ENCODE data around the gene CR1L. TPM values are rescaled to one million over a fixed set of nuclear protein-coding genes. Genes with fewer than 3 reads are reported as not detected.

The CR1L gene
- total and polyA plus RNA-seq, 2 of the 8 experiments (the other 6 are each of a cell fraction or from before 2014, with no cell fraction given), result 0.39 TPM; not detected in 1

- TF ChIP-seq CTCF (IDR thresholded peaks at IDR 0.05; ENCODE audit: control extremely low read depth in 1 of 3, insufficient read depth in 1 of 3, low read depth in 1 of 3, low read length in 3 of 3), result peak; percentile 23 to 48 (median 35); a peak in 3 of 4 replicates
- no peak for TF ChIP-seq HDAC2 (IDR thresholded peaks at IDR 0.05; ENCODE audit: borderline replicate concordance in 1 of 2, low read depth in 2 of 2, low read length in 2 of 2)
- no peak for TF ChIP-seq BRCA1 (IDR thresholded peaks at IDR 0.05; ENCODE audit: low read depth, low read length)
- TF ChIP-seq TAF7 (optimal IDR thresholded peaks at IDR 0.05; ENCODE audit: borderline replicate concordance, low read depth, low read length), result no peak
Measured at GRCh38 chr1:207713529-207713928, 68.6 kb downstream of the CR1L start (continued).
